Measurements from ENCODE around the gene CYP26C1.

Gene CYP26C1, protein sequence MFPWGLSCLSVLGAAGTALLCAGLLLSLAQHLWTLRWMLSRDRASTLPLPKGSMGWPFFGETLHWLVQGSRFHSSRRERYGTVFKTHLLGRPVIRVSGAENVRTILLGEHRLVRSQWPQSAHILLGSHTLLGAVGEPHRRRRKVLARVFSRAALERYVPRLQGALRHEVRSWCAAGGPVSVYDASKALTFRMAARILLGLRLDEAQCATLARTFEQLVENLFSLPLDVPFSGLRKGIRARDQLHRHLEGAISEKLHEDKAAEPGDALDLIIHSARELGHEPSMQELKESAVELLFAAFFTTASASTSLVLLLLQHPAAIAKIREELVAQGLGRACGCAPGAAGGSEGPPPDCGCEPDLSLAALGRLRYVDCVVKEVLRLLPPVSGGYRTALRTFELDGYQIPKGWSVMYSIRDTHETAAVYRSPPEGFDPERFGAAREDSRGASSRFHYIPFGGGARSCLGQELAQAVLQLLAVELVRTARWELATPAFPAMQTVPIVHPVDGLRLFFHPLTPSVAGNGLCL

DNA sequence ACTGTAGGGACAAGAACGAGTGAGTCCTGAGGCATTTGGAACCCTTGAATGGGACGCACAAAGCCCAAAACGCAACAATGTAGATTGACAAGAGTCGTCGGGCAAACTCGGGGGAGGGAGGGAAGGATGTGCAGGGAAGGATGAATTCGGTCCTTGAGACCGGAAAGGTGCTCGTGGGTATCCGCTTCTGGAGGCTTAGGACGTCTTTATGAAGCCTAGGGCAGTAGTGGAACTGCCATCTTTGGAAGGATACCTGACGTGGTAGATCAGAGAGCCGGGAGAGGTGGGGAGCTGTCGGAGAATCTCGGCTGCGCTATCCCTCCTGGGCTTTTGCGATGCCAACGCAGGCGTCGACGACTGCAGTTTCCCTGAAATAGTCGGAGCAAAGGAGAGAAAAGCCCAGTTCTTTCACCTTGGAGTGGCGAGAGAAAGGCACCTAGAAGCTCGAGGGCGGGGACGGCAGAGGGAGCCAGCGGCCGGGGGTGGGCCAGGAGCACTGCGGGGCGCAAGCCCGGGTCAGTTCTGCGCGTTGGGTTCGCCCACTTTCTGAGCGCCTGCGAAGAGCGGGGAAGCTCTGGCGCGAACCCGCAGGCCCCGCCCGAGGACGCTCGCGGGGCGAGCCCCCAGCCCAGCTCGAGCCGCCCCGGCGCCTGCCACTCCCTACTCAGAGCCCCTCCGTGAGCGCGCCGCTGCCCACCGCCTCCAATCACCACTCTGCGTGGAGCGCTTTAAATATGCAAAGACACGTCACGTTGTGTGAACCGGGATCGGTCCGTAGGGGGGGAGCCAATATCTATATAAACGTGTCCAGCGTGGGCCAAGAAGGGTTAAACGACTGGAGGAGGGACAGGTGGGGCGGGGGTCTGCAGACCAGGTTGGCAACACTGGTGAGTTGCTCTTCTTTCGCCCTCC, at the start of gene CYP26C1:
CYP26C1 (plus strand) TSS at position 824 of the 912 bp plus-strand sequence. CDS start 466 bp downstream, outside the sequence.
- Histone ChIP-seq H3K9ac (ENCODE audit: low read length in 2 of 2) (no peak within 1 kb of the TSS), H3K27ac (ENCODE audit: low read length) (no peak within 1 kb of the TSS), H3K9me3 (ENCODE audit: control insufficient read depth in 2 of 2, low read length in 2 of 2) (peaks cover 0 to 3% of the 10 kb centered on the region in 2 donors), H3K36me3 (ENCODE audit: control insufficient read depth in 2 of 2, insufficient read depth in 2 of 2, low read length in 2 of 2) (no peaks in the 10 kb centered on the region), H3K4me3 (ENCODE audit: low read length in 2 of 2) (no peak within 1 kb of the TSS), H3K4me1 (ENCODE audit: control insufficient read depth, insufficient read depth, low read length) (peaks cover 23% of the 10 kb centered on the region), H3K27me3 (ENCODE audit: control insufficient read depth in 1 of 2, insufficient read depth in 2 of 2, low read length in 2 of 2) (peaks cover 32 to 41% of the 10 kb centered on the region in 2 donors)

DNA sequence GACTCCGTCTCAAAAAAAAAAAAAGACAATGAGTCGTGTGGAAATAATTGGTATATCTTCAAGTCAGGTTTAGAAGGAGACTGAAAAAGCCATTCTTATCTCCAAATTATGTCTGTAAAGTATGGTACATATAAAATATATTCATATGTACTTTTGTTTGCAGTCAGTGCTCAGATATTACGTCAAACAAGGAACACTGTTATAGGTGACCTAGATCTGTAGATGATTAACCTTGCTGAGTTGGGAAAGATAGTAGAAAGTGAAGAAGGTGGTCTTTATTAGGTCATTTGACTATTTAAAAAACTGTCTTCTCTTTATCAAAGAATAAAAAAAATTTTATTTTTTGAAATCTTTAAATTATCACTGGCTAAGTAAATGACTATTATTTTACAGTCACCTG, 44.9 kb upstream of the CYP26C1 start:
- H3K27ac ChIP-seq (ENCODE audit: low read length): no peak overlapping the region

DNA sequence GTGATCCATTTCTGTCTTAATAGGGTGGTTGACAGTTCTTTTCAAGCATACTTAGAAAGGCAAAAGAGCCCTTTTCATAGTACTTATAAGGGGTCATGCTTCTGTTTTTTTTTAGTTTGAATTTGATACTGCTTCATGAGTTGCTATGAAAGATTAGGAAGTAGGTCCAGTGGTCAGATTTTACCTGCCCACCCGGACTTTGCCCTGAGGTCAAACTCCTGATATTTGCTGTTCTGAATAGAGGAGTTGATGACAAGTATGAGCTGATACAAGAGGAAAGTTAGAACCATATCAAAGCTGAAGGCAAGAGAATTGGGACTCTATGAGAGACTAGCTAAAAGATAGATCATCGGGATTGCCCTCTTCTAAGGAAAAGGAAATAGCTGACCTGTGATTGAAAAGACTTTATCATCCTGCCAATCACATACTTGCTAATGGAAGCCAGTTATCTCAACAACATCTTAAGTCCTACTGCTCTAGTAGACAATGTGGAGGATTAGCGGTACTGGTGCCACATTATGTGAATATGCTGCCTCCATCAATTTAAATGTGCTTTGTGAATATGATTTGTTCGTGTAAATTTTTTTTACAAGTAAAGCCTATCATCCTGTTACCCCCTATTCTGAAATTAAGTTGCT, 37.5 kb upstream of the CYP26C1 start:
- Histone ChIP-seq H3K4me1 (ENCODE audit: control insufficient read depth, insufficient read depth, low read length) (no peaks in the 10 kb centered on the region), H3K9ac (ENCODE audit: low read length in 2 of 2) (no peak overlapping the region), H3K9me3 (ENCODE audit: control insufficient read depth in 2 of 2, low read length in 2 of 2) (peaks cover 0 to 4% of the 10 kb centered on the region in 2 donors), H3K36me3 (ENCODE audit: control insufficient read depth in 2 of 2, insufficient read depth in 2 of 2, low read length in 2 of 2) (no peaks in the 10 kb centered on the region), H3K27ac (ENCODE audit: low read length) (no peak overlapping the region), H3K27me3 (ENCODE audit: control insufficient read depth in 1 of 2, insufficient read depth in 2 of 2, low read length in 2 of 2) (no peaks in the 10 kb centered on the region), H3K4me3 (ENCODE audit: low read length in 2 of 2) (no peak overlapping the region)

More for the DNA sequence above, 44.9 kb upstream of the CYP26C1 start:
- Histone ChIP-seq H3K9ac (ENCODE audit: low read length in 2 of 2) (no peak overlapping the region), H3K4me3 (ENCODE audit: low read length in 2 of 2) (no peak overlapping the region), H3K27me3 (ENCODE audit: control insufficient read depth in 1 of 2, insufficient read depth in 2 of 2, low read length in 2 of 2) (no peaks in the 10 kb centered on the region), H3K9me3 (ENCODE audit: control insufficient read depth in 2 of 2, low read length in 2 of 2) (no peaks in the 10 kb centered on the region), H3K4me1 (ENCODE audit: control insufficient read depth, insufficient read depth, low read length) (no peaks in the 10 kb centered on the region), H3K36me3 (ENCODE audit: control insufficient read depth in 2 of 2, insufficient read depth in 2 of 2, low read length in 2 of 2) (no peaks in the 10 kb centered on the region)

DNA sequence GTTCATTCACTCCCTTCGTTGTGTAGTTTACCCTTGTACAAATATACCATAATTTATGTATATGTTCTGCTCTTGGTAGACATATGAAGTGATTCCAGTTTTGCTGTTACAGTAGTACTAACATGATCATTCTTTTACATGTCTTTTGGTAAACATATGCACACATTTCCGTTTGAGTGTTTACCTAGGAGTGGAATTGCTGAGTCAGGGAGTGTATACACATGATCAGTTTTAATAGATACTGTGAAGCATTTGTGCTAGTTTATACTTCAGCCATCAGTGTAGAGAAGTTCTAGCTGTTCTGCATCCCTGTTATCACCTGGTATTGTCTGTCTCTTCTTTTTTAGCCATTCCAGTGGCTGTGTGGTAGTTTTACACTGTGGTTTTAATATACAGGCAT, 34.5 kb upstream of the CYP26C1 start:
- no peaks in the 10 kb centered on the region for H3K27me3 ChIP-seq (ENCODE audit: control insufficient read depth in 1 of 2, insufficient read depth in 2 of 2, low read length in 2 of 2)
- no peaks in the 10 kb centered on the region for H3K36me3 ChIP-seq (ENCODE audit: control insufficient read depth in 2 of 2, insufficient read depth in 2 of 2, low read length in 2 of 2)
- no peak overlapping the region for H3K4me3 ChIP-seq (ENCODE audit: low read length in 2 of 2)
- H3K27ac ChIP-seq (ENCODE audit: low read length): no peak overlapping the region
- H3K9ac ChIP-seq (ENCODE audit: low read length in 2 of 2): no peak overlapping the region
- peaks cover 0 to 4% of the 10 kb centered on the region in 2 donors for H3K9me3 ChIP-seq (ENCODE audit: control insufficient read depth in 2 of 2, low read length in 2 of 2)
- H3K4me1 ChIP-seq (ENCODE audit: control insufficient read depth, insufficient read depth, low read length): no peaks in the 10 kb centered on the region

DNA sequence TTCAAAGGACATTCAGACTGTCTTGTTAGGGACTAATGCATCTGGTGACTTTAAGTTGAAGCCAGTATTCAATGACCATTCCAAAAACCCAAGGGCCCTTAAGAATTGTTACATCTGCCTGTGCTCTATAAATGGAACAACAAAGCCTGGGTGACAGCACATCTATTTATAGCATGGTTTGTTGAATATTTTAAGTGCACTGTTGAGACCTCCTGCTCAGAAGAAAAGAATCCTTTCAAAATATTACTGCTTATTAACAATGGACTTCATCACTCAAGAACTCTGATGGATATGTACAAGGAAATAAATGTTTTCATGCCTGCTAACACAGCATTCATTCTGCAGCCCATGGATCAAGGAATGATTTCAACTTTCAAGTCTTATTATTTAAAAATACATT, 33.1 kb upstream of the CYP26C1 start:
- peaks cover 0 to 4% of the 10 kb centered on the region in 2 donors for H3K9me3 ChIP-seq (ENCODE audit: control insufficient read depth in 2 of 2, low read length in 2 of 2)
- H3K27ac ChIP-seq (ENCODE audit: low read length): no peak overlapping the region
- no peaks in the 10 kb centered on the region for H3K27me3 ChIP-seq (ENCODE audit: control insufficient read depth in 1 of 2, insufficient read depth in 2 of 2, low read length in 2 of 2)
- H3K4me1 ChIP-seq (ENCODE audit: control insufficient read depth, insufficient read depth, low read length): no peaks in the 10 kb centered on the region
- H3K9ac ChIP-seq (ENCODE audit: low read length in 2 of 2): no peak overlapping the region
- no peak overlapping the region for H3K4me3 ChIP-seq (ENCODE audit: low read length in 2 of 2)
- no peaks in the 10 kb centered on the region for H3K36me3 ChIP-seq (ENCODE audit: control insufficient read depth in 2 of 2, insufficient read depth in 2 of 2, low read length in 2 of 2)

DNA sequence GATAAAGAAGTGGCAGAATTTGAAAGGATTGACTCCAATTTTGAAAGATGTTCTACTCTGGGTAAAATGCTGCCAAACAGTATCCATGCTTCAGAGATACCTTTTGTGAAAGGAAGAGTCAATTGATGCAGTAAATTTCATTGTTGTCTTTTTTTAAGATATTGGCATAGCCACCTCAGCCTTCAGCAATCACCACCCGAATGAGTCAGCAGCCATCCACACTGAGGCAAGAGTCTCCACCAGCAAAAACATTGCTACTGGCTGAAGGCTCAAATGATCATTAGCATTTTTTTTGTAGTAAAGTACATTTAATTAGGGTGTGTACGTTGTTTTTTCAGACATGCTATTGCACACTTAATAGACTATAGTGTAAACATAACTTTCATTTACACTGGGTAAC, 31.7 kb upstream of the CYP26C1 start:
- peaks cover 0 to 4% of the 10 kb centered on the region in 2 donors for H3K9me3 ChIP-seq (ENCODE audit: control insufficient read depth in 2 of 2, low read length in 2 of 2)
- H3K9ac ChIP-seq (ENCODE audit: low read length in 2 of 2): no peak overlapping the region
- H3K4me1 ChIP-seq (ENCODE audit: control insufficient read depth, insufficient read depth, low read length): no peaks in the 10 kb centered on the region
- H3K27me3 ChIP-seq (ENCODE audit: control insufficient read depth in 1 of 2, insufficient read depth in 2 of 2, low read length in 2 of 2): no peaks in the 10 kb centered on the region
- no peak overlapping the region for H3K4me3 ChIP-seq (ENCODE audit: low read length in 2 of 2)
- no peaks in the 10 kb centered on the region for H3K36me3 ChIP-seq (ENCODE audit: control insufficient read depth in 2 of 2, insufficient read depth in 2 of 2, low read length in 2 of 2)
- no peak overlapping the region for H3K27ac ChIP-seq (ENCODE audit: low read length)

DNA sequence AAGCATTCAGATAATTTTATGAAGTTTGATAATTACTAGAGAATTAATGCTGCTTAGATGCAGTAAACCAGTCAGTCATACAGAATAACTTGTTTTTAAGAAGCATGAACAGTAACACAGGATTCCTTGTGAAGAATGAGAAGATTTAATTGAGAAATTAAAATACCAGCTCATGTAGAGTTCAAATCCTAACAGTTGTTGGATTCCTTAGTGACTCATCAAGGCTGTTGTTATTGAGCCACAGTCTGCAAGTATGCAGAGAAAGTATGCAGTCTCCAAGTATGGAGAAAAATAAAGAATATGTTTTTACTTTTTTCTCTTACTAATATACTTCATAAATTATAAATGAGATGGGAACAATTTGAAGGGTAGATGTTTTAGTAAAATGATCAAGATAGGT, 30.2 kb upstream of the CYP26C1 start:
- no peaks in the 10 kb centered on the region for H3K27me3 ChIP-seq (ENCODE audit: control insufficient read depth in 1 of 2, insufficient read depth in 2 of 2, low read length in 2 of 2)
- H3K4me3 ChIP-seq (ENCODE audit: low read length in 2 of 2): no peak overlapping the region
- peaks cover 0 to 4% of the 10 kb centered on the region in 2 donors for H3K9me3 ChIP-seq (ENCODE audit: control insufficient read depth in 2 of 2, low read length in 2 of 2)
- H3K27ac ChIP-seq (ENCODE audit: low read length): no peak overlapping the region
- no peak overlapping the region for H3K9ac ChIP-seq (ENCODE audit: low read length in 2 of 2)
- no peaks in the 10 kb centered on the region for H3K4me1 ChIP-seq (ENCODE audit: control insufficient read depth, insufficient read depth, low read length)
- no peaks in the 10 kb centered on the region for H3K36me3 ChIP-seq (ENCODE audit: control insufficient read depth in 2 of 2, insufficient read depth in 2 of 2, low read length in 2 of 2)

DNA sequence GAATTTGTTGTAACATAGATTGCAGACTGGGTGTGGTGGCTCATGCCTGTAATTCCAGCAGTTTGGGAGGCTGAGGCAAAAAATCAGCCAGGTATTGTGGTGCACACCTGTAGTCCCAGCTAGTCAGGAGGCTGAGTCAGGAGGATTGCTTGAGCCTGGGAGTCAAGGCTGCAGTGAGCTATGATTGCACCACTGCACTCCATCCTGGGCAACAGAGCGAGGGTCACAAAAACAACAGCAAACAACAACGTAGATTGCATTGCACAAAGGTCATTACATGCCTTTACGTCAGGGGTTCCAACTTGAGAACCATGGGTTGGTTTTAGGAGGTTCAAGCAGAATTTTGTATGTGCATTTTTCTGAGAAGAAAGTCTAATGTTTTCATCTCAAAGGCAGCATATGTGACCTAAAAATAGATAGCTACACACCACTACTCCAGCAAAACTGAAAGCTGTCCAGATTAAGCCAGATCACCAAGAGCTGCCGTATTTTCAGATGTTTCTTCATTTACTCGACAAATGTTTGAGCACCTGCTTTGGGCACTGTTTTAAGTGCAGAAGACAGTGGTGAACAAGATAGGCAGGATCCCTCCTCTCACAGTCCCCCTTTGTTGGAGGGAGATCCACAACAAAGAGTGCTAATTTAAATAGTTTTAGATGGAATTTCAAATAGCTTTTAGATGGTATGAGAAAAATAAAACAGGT, 28.3 kb upstream of the CYP26C1 start:
- Histone ChIP-seq H3K4me1 (ENCODE audit: control insufficient read depth, insufficient read depth, low read length) (no peaks in the 10 kb centered on the region), H3K4me3 (ENCODE audit: low read length in 2 of 2) (no peak overlapping the region), H3K36me3 (ENCODE audit: control insufficient read depth in 2 of 2, insufficient read depth in 2 of 2, low read length in 2 of 2) (no peaks in the 10 kb centered on the region), H3K9ac (ENCODE audit: low read length in 2 of 2) (no peak overlapping the region), H3K9me3 (ENCODE audit: control insufficient read depth in 2 of 2, low read length in 2 of 2) (peaks cover 0 to 4% of the 10 kb centered on the region in 2 donors), H3K27me3 (ENCODE audit: control insufficient read depth in 1 of 2, insufficient read depth in 2 of 2, low read length in 2 of 2) (no peaks in the 10 kb centered on the region), H3K27ac (ENCODE audit: low read length) (no peak overlapping the region)

DNA sequence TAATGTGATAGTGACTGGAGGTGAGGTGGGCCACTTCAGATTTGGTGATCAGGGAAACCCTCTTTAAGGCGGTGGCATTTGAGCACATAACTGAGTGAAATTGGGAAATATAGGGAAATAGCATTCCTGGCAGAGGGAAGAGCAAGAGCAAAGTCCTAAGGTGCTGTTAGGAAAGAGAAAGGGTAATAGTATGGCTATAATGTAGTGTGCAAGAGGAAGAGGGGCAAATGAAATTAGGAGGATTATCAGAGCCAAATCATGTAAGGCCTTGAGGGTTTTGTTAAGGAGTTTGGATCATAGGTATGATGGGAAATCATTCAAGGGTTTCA, 27.8 kb upstream of the CYP26C1 start:
- H3K4me3 ChIP-seq (ENCODE audit: low read length in 2 of 2): no peak overlapping the region
- H3K9ac ChIP-seq (ENCODE audit: low read length in 2 of 2): no peak overlapping the region
- no peaks in the 10 kb centered on the region for H3K36me3 ChIP-seq (ENCODE audit: control insufficient read depth in 2 of 2, insufficient read depth in 2 of 2, low read length in 2 of 2)
- no peaks in the 10 kb centered on the region for H3K4me1 ChIP-seq (ENCODE audit: control insufficient read depth, insufficient read depth, low read length)
- H3K9me3 ChIP-seq (ENCODE audit: control insufficient read depth in 2 of 2, low read length in 2 of 2): no peaks in the 10 kb centered on the region
- H3K27ac ChIP-seq (ENCODE audit: low read length): no peak overlapping the region
- H3K27me3 ChIP-seq (ENCODE audit: control insufficient read depth in 1 of 2, insufficient read depth in 2 of 2, low read length in 2 of 2): no peaks in the 10 kb centered on the region

DNA sequence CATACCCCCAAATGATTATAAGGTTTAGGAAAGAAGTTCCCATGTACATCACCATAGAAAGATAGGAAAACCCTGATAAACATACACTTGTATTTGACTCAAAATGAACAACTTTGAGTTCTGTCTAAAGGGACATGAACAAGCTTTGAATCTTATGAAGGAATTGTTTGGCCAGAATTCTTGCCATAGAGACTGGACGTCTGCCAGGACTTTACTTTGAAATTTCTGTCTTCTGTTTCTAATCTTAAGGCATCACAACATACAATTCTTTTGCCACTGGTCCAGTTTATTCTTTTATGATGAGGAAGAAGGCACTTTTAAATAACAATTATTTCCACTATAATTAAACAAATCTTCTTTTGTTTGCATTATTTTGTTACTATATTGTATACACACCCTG, 26.2 kb upstream of the CYP26C1 start:
- no peaks in the 10 kb centered on the region for H3K9me3 ChIP-seq (ENCODE audit: control insufficient read depth in 2 of 2, low read length in 2 of 2)
- no peaks in the 10 kb centered on the region for H3K27me3 ChIP-seq (ENCODE audit: control insufficient read depth in 1 of 2, insufficient read depth in 2 of 2, low read length in 2 of 2)
- H3K36me3 ChIP-seq (ENCODE audit: control insufficient read depth in 2 of 2, insufficient read depth in 2 of 2, low read length in 2 of 2): no peaks in the 10 kb centered on the region
- H3K9ac ChIP-seq (ENCODE audit: low read length in 2 of 2): no peak overlapping the region
- no peak overlapping the region for H3K4me3 ChIP-seq (ENCODE audit: low read length in 2 of 2)
- no peaks in the 10 kb centered on the region for H3K4me1 ChIP-seq (ENCODE audit: control insufficient read depth, insufficient read depth, low read length)
- H3K27ac ChIP-seq (ENCODE audit: low read length): no peak overlapping the region
